ENCODE data around the gene CDKN2D.
A peak's percentile ranks its signal among the peaks of the same experiment; 100 is the strongest.
"Not testable (repeated sequence)": the region's sequence is repeated elsewhere in the genome, so short reads cannot be mapped to it uniquely, and the experiment has no call there.

CDKN2D gene

DNA sequence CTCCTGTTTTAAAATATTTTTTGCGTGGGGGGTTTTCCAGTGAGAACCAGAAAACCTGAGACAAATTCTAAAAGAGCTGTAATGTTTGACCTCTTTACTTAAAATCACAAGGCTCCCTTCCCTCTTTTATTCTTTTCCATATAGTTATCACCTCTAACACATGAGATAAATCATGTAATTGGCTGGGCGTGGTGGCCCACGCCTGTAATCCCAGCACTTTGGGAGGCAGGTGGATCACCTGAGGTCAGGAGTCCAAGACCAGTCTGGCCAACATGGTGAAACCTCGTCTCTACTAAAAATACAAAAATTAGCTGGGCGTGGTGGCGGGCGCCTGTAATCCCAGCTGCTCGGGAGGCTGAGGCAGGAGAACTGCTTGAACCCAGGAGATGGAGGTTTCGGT, 17.8 kb downstream of the CDKN2D start:
- DNase-seq = not testable (repeated sequence)

DNA sequence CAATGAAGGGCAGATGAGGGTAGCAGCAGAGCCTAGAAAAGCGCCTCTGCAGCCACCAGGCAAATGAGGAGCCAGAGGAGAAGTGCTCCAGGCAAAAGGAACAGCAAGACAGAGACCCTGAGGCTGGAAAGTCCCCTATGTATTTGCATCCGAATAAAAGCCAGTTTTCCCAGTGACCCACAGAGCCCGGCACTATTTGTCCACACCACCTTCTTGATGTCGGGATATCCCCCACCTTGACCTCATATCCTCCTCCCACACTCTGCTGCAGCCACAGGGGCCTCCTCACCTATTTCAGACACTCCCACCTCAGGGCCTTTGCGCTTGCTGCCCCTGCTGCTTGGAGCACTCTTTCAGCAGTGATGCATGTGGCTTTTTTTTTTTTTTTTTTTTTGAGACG, 18.4 kb downstream of the CDKN2D start:
- DNase-seq = no peak

DNA sequence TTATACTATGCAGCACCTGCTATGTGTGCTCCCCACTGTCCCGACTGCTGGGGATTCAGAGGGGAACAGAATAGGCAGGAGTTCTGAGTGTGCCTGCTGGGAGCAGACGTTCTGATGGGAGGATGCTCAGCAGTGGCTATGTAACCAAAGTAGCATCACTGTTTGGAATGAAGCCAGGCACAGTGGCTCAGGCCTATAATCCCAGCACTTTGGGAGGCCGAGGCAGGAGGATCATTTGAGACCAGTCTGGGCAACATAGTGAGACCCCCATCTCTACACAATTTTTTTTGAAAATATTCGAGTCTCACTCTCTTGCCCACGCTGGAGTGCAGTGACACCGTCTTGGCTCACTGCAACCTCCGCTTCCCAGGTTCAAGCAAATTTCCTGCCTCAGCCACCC, 19.0 kb downstream of the CDKN2D start:
- DNase-seq = no peak

DNA sequence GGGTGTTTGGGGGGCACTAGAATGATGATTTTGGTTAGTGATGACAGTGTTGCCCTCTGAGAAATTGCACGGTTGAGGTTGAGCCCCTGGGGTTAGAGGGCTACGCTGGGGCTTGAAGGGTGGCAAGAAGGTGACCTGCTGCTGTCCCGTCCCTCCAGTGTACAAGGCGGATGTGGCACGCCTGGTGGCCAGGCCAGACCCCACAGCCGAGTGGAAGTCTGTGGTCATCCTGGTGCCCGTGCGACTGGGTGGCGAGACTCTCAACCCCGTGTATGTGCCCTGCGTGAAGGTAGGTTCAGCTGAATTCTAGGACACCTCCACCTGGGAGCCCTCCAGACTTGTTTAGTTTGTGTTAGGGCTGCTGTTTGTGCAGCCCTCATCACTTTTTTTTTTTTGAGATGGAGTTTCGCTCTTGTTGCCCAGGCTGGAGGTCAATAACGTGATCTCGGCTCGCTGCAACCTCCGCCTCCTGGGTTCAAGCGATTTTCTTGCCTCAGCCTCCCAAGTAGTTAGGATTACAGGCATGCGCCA, 20.0 kb downstream of the CDKN2D start:
- no peak for DNase-seq

DNA sequence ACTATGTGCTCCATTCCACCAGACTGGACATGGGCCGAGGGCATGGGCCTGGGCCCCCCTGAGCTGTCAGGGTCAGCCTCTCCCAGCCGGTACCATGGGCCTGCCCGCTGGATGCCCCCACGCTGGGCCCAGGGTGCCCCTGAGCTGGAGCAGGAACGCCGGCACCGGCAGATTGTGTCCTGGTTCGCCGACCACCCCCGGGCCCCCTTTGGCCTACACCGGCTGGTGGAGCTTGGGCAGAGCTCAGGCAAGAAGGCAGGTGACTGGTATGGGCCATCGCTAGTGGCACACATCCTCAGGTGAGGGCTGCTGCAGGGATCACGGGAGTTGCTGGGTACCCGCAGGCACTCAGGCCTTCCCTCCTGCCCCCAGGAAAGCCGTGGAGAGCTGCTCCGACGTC, 22.0 kb downstream of the CDKN2D start:
- DNase-seq = no peak

DNA sequence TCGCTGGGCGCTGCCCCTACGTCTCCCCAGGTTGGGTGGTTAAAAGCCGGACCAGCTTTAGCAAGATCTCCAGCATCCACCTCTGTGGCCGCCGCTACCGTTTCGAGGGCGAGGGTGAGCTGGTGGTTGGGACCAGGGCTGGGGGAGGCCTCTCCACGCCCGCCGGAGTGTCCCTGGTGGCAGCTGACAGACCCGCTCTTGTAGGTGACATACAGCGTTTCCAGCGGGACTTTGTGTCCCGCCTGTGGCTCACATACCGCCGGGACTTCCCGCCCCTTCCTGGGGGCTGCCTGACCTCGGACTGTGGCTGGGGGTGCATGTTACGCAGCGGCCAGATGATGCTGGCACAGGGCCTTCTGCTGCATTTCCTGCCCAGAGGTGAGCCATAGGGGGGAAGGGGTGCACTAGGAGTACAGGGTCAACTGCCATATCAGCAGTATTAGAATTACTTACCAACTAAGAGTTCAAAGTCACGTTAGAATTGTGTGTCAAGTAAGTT, 24.0 kb downstream of the CDKN2D start:
- DNase-seq = no peak

DNA sequence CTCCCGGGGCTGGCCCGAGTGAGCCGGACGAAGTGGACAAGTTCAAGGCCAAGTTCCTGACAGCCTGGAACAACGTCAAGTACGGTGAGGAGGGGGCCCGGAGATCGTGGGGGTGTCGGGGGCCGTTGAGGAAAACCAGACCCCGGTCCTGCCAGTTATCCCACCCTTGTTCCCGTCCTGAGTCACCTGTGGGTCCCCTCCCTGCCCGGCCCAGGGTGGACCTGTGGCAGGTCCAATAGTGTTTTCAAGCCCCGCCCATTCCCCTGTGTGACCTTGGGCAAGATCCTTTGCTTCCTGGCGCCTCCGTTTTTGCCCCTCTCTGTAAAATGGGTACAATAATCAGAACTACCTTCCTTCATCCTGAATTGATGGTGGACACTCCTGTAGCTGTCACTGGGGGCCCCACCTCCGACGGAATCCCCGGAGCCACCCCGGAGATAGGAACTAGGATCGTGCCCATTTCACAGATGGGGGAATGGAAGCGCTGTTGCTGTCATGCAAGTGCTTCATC, 24.5 kb downstream of the CDKN2D start:
- DNase-seq = peak; percentile 19

DNA sequence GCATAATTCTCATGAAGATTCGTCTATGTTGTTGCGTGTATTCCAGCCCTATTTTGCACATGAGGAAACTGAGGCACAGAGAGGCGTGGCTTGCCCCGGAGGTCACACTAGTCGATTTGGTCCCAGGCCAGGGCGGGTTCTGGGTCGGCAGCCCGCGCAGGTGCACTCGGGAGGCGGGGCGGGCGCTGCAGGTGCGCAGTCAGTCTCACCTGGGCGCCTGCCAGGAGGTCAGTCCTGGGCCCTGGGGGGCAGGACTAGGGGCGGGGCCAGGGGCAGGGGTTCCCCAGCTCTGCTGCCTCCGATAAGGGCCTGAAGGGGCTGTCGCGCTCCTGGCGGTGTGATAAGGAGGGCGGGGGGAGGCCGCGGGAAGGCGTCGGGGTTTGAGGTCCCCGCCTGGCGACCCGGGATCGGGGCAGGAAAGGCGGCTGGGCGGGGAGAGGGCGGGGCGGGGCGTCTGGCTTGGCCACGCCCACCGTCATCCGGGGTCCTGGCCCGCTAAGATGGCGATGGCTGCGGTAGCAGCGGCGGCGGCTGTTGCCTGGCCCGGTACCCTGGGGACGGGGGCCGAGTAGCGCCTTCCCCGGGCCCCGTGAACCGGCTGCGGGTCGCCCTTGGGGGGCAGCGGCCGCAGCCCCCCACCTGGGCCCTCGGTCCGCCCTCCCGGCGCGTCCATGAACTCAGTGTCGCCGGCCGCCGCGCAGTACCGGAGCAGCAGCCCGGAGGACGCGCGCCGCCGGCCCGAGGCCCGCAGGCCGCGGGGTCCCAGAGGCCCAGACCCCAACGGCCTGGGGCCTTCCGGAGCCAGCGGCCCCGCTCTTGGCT, 25.1 kb downstream of the CDKN2D start, which contains the start of gene ATG4D:
Gene ATG4D, plus strand, starts transcription at position 485 of the 822 bp plus-strand sequence. Its CDS starts 187 bp downstream, at position 672.
- peak; percentile 80 for DNase-seq

DNA sequence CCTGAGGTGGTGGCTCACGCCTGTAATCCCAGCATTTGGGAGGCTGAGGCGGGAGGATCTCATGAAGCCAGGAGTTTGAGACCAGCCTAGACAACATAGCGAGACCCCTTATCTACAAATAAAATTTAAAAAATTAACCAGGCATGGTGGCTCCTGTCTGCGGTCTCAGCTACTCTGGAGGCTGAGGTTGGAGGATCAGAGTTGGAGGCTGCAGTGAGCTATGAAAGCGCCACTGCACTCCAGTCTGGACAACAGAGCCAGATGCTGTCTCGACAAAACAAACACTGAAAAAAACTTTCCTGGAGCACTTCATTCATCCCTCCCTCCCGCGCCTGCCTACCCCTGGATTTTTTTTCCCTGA, 25.7 kb downstream of the CDKN2D start:
- DNase-seq = no peak

DNA sequence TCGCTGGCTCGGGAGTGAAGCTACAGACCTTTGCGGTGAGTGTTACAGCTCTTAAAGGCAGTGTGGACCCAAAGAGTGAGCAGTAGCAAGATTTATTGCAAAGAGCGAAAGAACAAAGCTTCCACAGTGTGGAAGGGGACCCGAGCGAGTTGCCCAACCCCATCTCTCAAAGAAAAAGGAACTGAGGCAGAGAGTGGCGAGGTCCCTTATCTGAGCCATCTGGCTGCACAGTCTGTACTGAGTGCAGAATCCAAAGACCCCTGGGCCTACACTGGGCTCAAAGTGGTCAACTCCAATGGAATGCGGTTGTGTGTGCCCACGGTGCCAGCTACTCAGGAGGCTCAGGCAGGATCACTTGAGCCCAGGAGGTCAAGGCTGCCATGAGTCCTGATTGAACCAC, 29.8 kb downstream of the CDKN2D start:
- DNase-seq = not testable (repeated sequence)

DNA sequence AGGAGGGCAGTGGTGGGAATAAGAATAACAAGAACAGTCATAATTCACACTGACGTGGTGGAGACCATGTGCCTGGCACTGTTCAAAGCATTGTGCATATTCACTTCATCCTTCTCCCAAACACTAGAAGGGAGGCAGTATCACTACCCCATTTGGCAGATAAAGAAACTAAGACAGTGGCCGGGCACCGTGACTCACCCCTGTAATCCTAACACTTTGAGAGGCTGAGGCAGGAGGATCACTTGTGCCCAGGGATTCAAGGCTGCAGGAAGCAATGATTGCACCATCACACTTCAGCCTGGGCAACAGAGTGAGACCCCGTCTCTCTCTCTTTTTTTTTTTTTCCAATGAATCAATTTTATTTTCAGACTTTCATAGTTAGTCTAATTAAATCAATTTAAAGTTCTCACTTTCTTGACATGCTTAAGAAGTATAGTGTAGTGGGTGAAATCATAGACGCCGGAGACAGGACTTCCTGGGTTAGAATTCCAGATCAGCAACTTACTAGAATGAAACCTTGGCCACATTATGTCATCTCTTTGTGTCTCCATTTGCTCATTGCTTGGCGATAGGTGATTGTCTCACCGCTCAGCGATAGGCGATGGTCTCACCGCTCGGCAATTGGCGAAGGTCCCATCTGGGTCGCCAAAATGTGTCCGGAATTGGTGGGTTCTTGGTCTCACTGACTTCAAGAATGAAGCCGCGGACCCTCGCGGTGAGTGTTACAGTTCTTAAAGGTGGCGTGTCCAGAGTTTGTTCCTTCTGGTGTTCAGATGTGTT, 30.4 kb downstream of the CDKN2D start:
- DNase-seq = no peak

DNA sequence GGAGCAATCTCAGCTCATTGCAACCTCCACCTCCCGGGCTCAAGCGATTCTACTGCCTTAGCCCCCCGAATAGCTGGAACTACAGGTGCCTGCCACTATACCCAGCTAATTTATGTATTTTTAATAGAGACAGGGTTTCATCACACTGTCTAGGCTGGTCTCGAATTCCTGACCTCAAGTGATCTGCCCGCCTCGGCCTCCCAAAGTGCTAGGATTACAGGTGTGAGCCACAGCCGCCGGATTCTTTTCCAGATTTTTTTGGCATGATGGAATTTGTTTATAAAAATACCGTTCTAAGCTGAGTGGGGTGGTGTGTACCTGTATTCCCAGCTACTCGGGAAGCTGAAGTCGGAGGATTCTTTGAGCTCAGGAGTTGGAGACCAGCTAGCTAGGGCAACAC, 31.1 kb downstream of the CDKN2D start:
- DNase-seq = no peak

DNA sequence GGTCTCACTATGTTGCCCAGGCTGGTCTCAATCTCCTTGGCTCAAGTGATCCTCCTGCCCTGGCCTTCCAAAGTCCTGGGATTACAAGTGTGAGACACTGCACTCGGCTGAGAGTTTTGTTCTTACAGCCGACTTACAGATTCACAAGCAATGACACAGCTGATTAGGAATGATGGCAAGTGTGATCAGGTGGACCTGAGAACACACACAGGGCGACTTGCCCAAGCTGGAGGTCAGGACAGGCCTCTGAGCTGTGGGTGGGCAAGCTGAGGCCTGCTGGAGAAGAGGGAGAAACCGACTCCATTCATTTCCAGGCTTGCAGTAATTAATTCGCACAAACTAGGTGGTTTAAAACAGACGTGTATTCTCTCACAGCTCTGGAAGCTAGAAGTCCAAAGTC, 33.2 kb downstream of the CDKN2D start:
- DNase-seq = no peak

DNA sequence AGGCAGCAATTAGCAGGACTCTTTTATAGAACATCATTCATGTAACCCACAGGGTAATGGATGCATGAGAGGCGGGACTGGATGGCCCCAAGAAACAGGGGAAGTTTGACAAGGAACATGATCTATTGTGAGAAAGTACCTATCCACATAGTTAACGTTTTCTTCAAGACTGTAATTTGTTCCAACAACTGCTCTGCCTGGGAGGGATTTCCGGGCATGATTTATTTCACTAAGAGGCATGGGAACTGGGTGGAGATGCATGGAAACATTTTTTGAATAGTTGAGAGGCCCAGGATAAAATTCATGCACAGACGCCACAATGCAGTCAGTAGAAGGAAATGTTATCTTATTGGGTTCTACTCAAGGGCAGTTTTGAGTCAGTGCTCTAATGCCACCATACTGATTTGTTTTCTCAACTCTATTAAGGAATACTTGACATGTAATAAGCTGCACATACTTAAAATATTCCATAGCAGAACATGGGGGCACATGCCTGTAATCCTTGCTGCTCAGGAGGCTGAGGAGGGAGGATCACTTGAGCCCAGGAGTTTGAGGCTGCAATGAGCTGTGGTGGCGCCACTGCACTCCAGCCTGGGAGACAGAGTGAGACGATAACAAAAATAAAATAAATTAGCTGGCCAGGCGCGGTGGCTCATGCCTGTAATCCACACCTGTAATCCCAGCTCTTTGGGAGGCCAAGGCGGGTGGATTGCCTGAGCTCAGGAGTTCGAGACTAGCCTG, 35.0 kb downstream of the CDKN2D start:
- DNase-seq = no peak

DNA sequence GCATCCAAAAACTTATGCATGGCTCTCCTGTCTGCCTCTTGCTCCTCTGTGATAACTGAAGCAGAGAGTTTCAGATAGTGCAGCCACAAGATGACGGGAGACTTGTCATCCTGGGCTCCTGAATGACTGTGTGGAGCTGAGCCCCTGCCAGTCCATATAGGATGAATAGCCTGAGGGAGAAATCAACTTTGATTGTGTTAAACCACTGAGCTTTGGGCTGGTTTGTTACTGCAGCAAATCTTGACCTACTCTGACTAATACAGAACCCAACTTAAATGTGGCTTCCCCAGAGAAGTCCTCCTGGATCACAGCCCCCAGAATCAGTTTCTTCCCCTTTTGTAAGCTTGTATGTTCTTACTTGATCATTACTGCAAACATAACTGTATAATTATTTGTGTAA, 36.3 kb downstream of the CDKN2D start:
- no peak for DNase-seq

DNA sequence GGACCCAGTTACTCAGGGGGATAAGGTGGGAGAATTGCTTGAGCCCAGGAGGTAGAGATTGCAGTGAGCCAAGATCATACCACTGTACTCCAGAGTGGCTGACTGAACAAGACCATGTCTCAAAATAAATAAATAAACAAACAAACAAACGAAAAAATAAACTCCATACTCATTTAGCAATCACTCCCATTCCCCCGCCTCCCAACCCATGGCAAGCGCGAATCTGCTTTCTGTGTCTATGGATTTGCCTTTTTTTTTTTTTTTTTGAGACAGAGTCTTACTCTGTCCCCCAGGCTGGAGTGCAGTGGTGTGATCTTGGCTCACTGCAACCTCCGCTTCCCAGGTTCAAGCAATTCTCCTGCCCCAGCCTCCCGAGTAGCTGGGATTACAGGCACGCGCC, 41.9 kb downstream of the CDKN2D start:
- not testable (repeated sequence) for DNase-seq

DNA sequence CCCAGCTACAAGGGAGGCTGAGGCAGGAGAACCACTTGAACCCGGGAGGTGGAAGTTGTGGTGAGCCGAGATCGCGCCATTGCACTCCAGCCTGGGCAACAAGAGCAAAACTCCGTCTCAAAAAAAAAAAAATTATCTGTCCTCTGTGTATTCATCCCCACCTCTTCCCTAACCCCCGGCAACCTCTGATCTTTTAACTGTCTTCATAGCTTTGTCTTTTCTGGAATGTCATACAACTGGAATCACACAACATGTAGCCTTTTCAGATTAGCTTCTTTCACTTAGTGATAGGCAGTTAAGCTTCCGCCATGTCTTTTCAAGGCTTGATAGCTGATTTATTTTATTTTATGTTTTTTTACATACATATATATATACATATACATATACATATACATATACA, 43.1 kb downstream of the CDKN2D start:
- no peak for DNase-seq

DNA sequence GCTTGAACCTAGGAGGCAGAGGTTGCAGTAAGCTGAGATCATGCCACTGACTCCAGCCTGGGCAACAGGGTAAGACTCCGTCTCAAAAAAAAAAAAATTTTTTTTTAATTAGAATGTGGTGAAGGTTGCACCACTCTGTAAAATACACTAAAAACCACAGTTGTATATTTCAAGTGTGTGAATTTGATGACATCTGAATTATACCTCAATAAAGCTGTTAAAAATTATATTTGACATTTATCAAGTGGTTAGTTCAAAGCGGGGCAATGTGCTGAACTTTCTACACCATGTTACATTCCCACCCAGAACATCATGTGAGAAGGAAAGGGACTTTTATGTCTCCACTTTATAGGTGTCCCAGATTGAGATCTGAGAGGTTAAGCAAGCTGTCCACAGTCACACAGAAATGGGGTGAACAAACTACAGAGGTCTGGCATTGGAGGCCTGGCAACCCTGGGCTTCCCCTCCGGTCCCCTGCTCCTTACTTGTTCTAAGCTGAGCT, 45.6 kb downstream of the CDKN2D start:
- no peak for DNase-seq

DNA sequence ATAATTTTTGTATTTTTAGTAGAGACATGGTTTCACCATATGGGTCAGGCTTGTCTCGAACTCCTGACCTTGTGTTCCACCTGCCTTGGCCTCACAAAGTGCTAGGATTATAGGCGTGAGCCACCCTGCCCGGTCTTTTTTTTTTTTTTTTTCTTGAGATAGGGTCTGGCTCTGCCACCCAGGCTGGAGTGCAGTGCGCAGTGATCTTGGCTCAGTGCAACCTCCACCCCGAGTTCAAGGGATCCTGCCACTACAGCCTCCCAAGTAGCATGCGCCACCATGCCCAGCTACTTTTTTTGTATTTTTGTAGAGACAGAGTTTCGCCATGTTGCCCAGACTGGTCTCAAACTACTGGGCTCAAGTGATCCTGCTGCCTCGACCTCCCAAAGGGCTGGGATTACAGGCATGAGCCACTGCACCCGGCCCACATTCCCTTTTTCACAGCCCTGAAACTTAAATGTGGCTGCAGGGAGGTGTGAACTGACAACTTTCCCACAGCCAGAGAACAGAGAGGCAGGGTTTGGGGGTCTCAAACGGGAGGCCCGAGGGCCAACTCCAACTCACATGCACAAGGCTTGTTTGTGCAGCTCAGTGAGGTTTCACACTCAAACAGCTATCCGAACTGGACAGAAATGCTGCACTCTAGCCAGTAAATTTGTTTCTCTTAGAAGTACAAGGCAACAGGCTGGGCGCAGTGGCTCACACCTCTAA, 47.2 kb downstream of the CDKN2D start:
- DNase-seq = no peak

DNA sequence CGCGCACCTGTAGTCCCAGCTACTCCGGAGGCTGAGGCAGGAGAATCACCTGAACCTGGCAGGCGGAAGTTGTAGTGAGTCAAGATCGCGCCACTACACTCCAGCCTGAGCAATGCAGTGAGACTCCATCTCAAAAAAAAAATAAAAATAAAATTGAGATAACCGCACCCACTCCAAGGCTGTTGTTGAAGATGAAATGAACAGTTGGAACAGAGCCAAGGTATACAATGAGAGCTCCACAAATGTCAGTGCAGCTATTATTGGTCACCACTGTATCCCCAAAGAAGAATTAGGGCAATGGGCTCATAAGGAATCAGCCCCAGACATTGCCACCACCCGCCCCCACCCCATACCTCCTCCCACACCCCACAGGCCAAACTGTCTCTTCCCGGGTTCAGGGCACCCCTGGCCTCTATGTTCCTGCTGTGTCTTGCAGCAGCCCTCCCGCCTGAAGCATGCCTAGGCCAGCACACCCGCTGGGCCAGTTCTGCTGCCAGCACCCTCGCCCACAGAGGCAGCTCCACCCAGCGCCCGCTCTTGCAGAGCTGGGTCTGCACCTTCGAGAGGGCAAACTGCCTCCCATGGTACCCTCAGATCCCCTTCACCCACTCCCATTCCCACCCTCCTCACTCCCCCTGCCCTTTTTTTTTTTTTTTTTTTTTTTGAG, 48.0 kb downstream of the CDKN2D start:
- peak; percentile 12 for DNase-seq

DNA sequence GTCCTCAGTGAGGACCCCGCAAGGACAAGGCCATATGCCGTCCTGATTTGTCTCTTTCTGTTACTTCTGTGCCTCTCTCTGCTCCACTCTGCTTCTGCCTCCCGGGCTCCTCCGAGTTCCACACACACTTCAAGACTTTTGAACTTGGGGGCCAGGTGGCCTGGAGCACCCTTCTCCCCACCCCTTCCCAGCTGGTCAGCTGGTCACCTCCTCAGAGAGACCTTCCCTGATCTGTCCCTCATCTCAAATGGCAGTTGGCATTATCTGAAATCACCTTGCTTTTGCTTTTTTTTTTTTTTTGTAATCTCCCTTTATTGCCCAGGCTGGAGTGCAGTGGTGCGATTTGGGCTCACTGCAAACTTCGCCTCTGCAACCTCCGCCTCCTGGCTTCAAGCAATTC, 49.4 kb downstream of the CDKN2D start:
- no peak for DNase-seq

Measured in activated naive CD4-positive, alpha-beta T cell treated with anti-CD3 and anti-CD28 coated beads, Interleukin-2, amount 50 U/mL, for 16 hours (primary cell).